Astrocyte (in vitro differentiated cells and primary cell): ENCODE measurements around the gene PTPRN2. TPM values are rescaled to one million over a fixed set of nuclear protein-coding genes. Genes with fewer than 3 reads are reported as not detected.

ENCODE experiments used
- DNase-seq: peaks from one replicate; pipeline ENCODE4 v3.0.0-alpha.2; 2010; ENCODE audit warnings: low read depth
- FAIRE-seq: peaks from 2 replicates; lab custom pipeline; 2011; peaks lifted over from hg19 to GRCh38; lab: Jason Lieb, UNC
- H2AFZ ChIP-seq: 2 replicates; pipeline ENCODE4 v1.6.0; 2012; ENCODE audit warnings: low read depth, low read length, inconsistent platforms
- H3K27ac ChIP-seq: 2 replicates; pipeline ENCODE4 v1.5.1; 2011; ENCODE audit warnings: low read depth, low read length, inconsistent platforms
- H3K27me3 ChIP-seq: 2 replicates; pipeline ENCODE4 v1.6.0; 2011; ENCODE audit warnings: low read length, inconsistent platforms; ENCODE audit not compliant: insufficient read depth
- H3K36me3 ChIP-seq: 2 replicates; pipeline ENCODE4 v1.5.1; 2011; ENCODE audit warnings: low read length, inconsistent platforms; ENCODE audit not compliant: insufficient read depth
- H3K4me1 ChIP-seq: 2 replicates; pipeline ENCODE4 v1.5.1; 2011; ENCODE audit warnings: low read length, inconsistent platforms; ENCODE audit not compliant: insufficient read depth
- H3K4me2 ChIP-seq: 2 replicates; pipeline ENCODE4 v1.6.0; 2012; ENCODE audit warnings: low read length, inconsistent platforms
- H3K4me3 ChIP-seq: 2 replicates; pipeline ENCODE4 v1.5.1; 2011; ENCODE audit warnings: low read depth, mild to moderate bottlenecking, low read length, inconsistent platforms; ENCODE audit not compliant: insufficient read depth
- H3K79me2 ChIP-seq: 2 replicates; pipeline ENCODE4 v1.6.0; 2012; ENCODE audit warnings: mild to moderate bottlenecking, low read length, inconsistent platforms; ENCODE audit not compliant: insufficient read depth
- H3K9ac ChIP-seq: 2 replicates; pipeline ENCODE4 v1.6.0; 2012; ENCODE audit warnings: mild to moderate bottlenecking, low read length, inconsistent platforms
- H3K9me3 ChIP-seq: 2 replicates; pipeline ENCODE4 v1.5.1; 2012; ENCODE audit warnings: low read depth, mild to moderate bottlenecking, low read length, inconsistent platforms; ENCODE audit not compliant: insufficient read depth
- H4K20me1 ChIP-seq: 2 replicates; pipeline ENCODE4 v1.6.0; 2012; ENCODE audit warnings: low read length, inconsistent platforms; ENCODE audit not compliant: insufficient read depth
- H3K27ac Mint-ChIP-seq: one replicate; pipeline ENCODE4 v1.8.0; 2021; ENCODE audit warnings: mild to moderate bottlenecking, mixed read lengths; ENCODE audit not compliant: unreplicated experiment
- H3K27me3 Mint-ChIP-seq: one replicate; pipeline ENCODE4 v1.8.0; 2021; ENCODE audit warnings: low read depth, mixed read lengths; ENCODE audit not compliant: unreplicated experiment
- H3K36me3 Mint-ChIP-seq: one replicate; pipeline ENCODE4 v1.8.0; 2021; ENCODE audit warnings: low read depth, mixed read lengths; ENCODE audit not compliant: unreplicated experiment
- H3K4me1 Mint-ChIP-seq: one replicate; pipeline ENCODE4 v1.8.0; 2021; ENCODE audit warnings: low read depth, mixed read lengths; ENCODE audit not compliant: unreplicated experiment
- H3K4me3 Mint-ChIP-seq: one replicate; pipeline ENCODE4 v1.8.0; 2021; ENCODE audit warnings: mild to moderate bottlenecking, moderate library complexity, mixed read lengths; ENCODE audit not compliant: unreplicated experiment
- H3K9me3 Mint-ChIP-seq: one replicate; pipeline ENCODE4 v1.8.0; 2021; ENCODE audit warnings: mild to moderate bottlenecking, mixed read lengths; ENCODE audit not compliant: unreplicated experiment
- EZH2 ChIP-seq: IDR thresholded peaks from 2 replicates; pipeline ENCODE4 v1.6.1; 2012; ENCODE audit warnings: mild to moderate bottlenecking, low read length, inconsistent platforms; ENCODE audit not compliant: insufficient read depth
- total RNA-seq: library from RNA; stranded (reverse); gene quantifications from 2 replicates; pipeline ENCODE4 v1.2.1, GENCODE V29; 2021
- TF ChIP-seq, protein P1 (sequence below): IDR thresholded peaks from 2 replicates; pipeline ENCODE4 v1.5.1; 2011; ENCODE audit warnings: low read depth, mild to moderate bottlenecking, inconsistent platforms, low read length, moderate library complexity; ENCODE audit not compliant: insufficient read depth

Gene PTPRN2
- total RNA-seq, 1 donor from 2014 or later: 0.09 TPM

DNA sequence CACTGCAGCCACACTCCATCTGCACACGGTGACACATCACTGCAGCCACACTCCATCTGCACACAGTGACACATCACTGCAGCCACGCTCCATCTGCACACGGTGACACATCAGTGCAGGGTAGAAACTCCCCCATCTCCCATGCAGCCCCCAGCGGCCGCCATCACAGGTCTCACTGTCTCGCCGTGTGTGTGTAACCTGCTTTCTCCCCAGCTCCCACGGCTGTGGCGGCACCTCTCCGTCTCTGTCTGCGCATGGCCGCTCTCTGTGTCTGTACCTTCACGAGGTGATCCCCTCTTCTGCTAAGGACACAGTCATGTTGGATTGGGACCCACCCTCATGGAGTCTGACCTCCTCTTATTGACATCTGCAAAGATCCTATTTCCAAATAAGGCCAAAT lies 527.4 kb downstream of the PTPRN2 start:
- Histone ChIP-seq H3K27ac (no peak overlapping the region), H3K27me3 (no peaks in the 10 kb centered on the region), H3K4me2 (no peak overlapping the region), H3K9me3 (peaks cover 19% of the 10 kb centered on the region), H4K20me1 (no peaks in the 10 kb centered on the region), H3K4me1 (no peaks in the 10 kb centered on the region), H2AFZ (no peak overlapping the region), H3K9ac (no peak overlapping the region), H3K36me3 (no peaks in the 10 kb centered on the region), H3K79me2 (no peaks in the 10 kb centered on the region), H3K4me3 (no peak overlapping the region)
- no peak for TF ChIP-seq EZH2
- FAIRE-seq (no peak), DNase-seq (no peak)
- Mint-ChIP-seq H3K4me1 (no peaks in the 10 kb centered on the region), H3K36me3 (no peaks in the 10 kb centered on the region), H3K27ac (no peak overlapping the region), H3K9me3 (peaks cover 20% of the 10 kb centered on the region), H3K27me3 (no peaks in the 10 kb centered on the region), H3K4me3 (no peak overlapping the region)

DNA sequence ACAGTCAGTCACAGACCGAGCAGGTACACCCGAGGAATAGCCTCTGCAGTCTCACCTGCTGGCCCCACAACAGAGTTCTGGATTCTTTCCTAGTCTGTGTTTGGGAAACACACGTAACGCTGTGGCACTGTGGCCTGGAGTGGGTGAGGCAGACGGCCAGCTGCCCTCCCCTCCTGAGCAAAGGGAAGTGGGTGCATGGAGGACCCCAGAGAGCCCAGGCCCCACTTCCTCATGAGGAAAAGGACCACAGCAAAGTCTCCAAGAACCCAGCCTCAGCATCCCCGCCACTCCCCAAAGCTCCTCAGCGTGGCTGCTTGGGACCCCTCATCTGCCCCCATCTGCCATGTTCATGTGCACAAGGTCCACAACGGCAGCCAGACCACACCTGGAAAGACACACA lies 530.2 kb downstream of the PTPRN2 start:
- H3K9me3 Mint-ChIP-seq: peaks cover 25% of the 10 kb centered on the region
- Histone ChIP-seq H3K79me2 (no peaks in the 10 kb centered on the region), H2AFZ (no peak overlapping the region), H4K20me1 (no peaks in the 10 kb centered on the region), H3K36me3 (no peaks in the 10 kb centered on the region), H3K27ac (no peak overlapping the region), H3K4me3 (no peak overlapping the region), H3K4me2 (no peak overlapping the region), H3K9ac (no peak overlapping the region), H3K27me3 (no peaks in the 10 kb centered on the region), H3K9me3 (peaks cover 19% of the 10 kb centered on the region), H3K4me1 (no peaks in the 10 kb centered on the region)
- no peaks in the 10 kb centered on the region for H3K4me1 Mint-ChIP-seq
- H3K27me3 Mint-ChIP-seq: no peaks in the 10 kb centered on the region
- FAIRE-seq (no peak), DNase-seq (no peak)
- TF ChIP-seq, protein P1, sequence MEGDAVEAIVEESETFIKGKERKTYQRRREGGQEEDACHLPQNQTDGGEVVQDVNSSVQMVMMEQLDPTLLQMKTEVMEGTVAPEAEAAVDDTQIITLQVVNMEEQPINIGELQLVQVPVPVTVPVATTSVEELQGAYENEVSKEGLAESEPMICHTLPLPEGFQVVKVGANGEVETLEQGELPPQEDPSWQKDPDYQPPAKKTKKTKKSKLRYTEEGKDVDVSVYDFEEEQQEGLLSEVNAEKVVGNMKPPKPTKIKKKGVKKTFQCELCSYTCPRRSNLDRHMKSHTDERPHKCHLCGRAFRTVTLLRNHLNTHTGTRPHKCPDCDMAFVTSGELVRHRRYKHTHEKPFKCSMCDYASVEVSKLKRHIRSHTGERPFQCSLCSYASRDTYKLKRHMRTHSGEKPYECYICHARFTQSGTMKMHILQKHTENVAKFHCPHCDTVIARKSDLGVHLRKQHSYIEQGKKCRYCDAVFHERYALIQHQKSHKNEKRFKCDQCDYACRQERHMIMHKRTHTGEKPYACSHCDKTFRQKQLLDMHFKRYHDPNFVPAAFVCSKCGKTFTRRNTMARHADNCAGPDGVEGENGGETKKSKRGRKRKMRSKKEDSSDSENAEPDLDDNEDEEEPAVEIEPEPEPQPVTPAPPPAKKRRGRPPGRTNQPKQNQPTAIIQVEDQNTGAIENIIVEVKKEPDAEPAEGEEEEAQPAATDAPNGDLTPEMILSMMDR: no peak
- no peak for TF ChIP-seq EZH2
- no peak overlapping the region for H3K4me3 Mint-ChIP-seq
- H3K36me3 Mint-ChIP-seq: no peaks in the 10 kb centered on the region
- no peak overlapping the region for H3K27ac Mint-ChIP-seq

- no peaks in the 10 kb centered on the region for H3K4me1 Mint-ChIP-seq
- Histone ChIP-seq H3K36me3 (no peaks in the 10 kb centered on the region), H3K27ac (no peak overlapping the region), H3K4me2 (no peak overlapping the region), H3K79me2 (no peaks in the 10 kb centered on the region), H3K9me3 (peaks cover 14% of the 10 kb centered on the region), H2AFZ (no peak overlapping the region), H3K4me3 (no peak overlapping the region), H3K9ac (no peak overlapping the region), H4K20me1 (no peaks in the 10 kb centered on the region), H3K4me1 (no peaks in the 10 kb centered on the region), H3K27me3 (no peaks in the 10 kb centered on the region)
- H3K4me3 Mint-ChIP-seq: no peak overlapping the region
- H3K27ac Mint-ChIP-seq: no peak overlapping the region
- no peaks in the 10 kb centered on the region for H3K27me3 Mint-ChIP-seq
- peaks cover 26% of the 10 kb centered on the region for H3K9me3 Mint-ChIP-seq
- FAIRE-seq: no peak
- no peaks in the 10 kb centered on the region for H3K36me3 Mint-ChIP-seq
- TF ChIP-seq, protein P1: no peak
- TF ChIP-seq EZH2: no peak
- DNase-seq: no peak
Observed at GRCh38 chr7:158056761-158057160, 530.9 kb downstream of the PTPRN2 start.
